Amniotic stem cell (primary cell): ENCODE results near the gene PAX9.
"Not testable (repeated sequence)": the region's sequence is repeated elsewhere in the genome, so short reads cannot be mapped to it uniquely, and the experiment has no call there.

Source experiments
- DNase-seq: peaks from one replicate; lab custom pipeline; 2025; lab: John Stamatoyannopoulos, UW

The PAX9 gene

GRCh38 chr14:36672095-36672494, 10.4 kb downstream of the PAX9 start:
- no peak for DNase-seq

GRCh38 chr14:36674659-36675058, 13.0 kb downstream of the PAX9 start:
- no peak for DNase-seq

GRCh38 chr14:36675581-36675980, 13.9 kb downstream of the PAX9 start:
- no peak for DNase-seq

GRCh38 chr14:36676236-36676635, 14.6 kb downstream of the PAX9 start:
- no peak for DNase-seq

- DNase-seq = no peak
Measured at GRCh38 chr14:36682338-36682737, 20.7 kb downstream of the PAX9 start.

GRCh38 chr14:36683083-36683724, 21.5 kb downstream of the PAX9 start:
- DNase-seq = no peak

GRCh38 chr14:36684946-36685345, 23.3 kb downstream of the PAX9 start:
- no peak for DNase-seq

GRCh38 chr14:36690311-36691040, 28.8 kb downstream of the PAX9 start:
- DNase-seq = no peak

- not testable (repeated sequence) for DNase-seq
Measured at GRCh38 chr14:36699420-36699819, 37.8 kb downstream of the PAX9 start.

- no peak for DNase-seq
Measured at GRCh38 chr14:36700651-36701050, 39.0 kb downstream of the PAX9 start.

GRCh38 chr14:36701132-36701531, 39.5 kb downstream of the PAX9 start:
- DNase-seq = no peak

GRCh38 chr14:36702474-36702873, 40.8 kb downstream of the PAX9 start:
- no peak for DNase-seq

GRCh38 chr14:36707570-36707969, 45.9 kb downstream of the PAX9 start:
- no peak for DNase-seq

- no peak for DNase-seq
Measured at GRCh38 chr14:36713960-36714703, 52.5 kb downstream of the PAX9 start.

GRCh38 chr14:36716614-36717184, 55.0 kb downstream of the PAX9 start:
- no peak for DNase-seq

GRCh38 chr14:36717363-36717762, 55.7 kb downstream of the PAX9 start:
- DNase-seq = no peak

- DNase-seq = peak; percentile 14
Measured at GRCh38 chr14:36718216-36718615, 56.6 kb downstream of the PAX9 start.

- DNase-seq = no peak
Measured at GRCh38 chr14:36719823-36720222, 58.2 kb downstream of the PAX9 start.

GRCh38 chr14:36720657-36721056, 59.0 kb downstream of the PAX9 start:
- DNase-seq = no peak

- DNase-seq = no peak
Measured at GRCh38 chr14:36721877-36722276, 60.2 kb downstream of the PAX9 start.

- DNase-seq = no peak
Measured at GRCh38 chr14:36723530-36723929, 61.9 kb downstream of the PAX9 start.

- DNase-seq = no peak
Measured at GRCh38 chr14:36724162-36724561, 62.5 kb downstream of the PAX9 start.

- no peak for DNase-seq
Measured at GRCh38 chr14:36726128-36726527, 64.5 kb downstream of the PAX9 start.
